ENCODE results near the gene ADK. TPM values are rescaled to one million over a fixed set of nuclear protein-coding genes. Genes with fewer than 3 reads are reported as not detected.

The ADK gene
- polyA plus RNA-seq, 2 donors, result 27.3 to 45.2 TPM

DNA sequence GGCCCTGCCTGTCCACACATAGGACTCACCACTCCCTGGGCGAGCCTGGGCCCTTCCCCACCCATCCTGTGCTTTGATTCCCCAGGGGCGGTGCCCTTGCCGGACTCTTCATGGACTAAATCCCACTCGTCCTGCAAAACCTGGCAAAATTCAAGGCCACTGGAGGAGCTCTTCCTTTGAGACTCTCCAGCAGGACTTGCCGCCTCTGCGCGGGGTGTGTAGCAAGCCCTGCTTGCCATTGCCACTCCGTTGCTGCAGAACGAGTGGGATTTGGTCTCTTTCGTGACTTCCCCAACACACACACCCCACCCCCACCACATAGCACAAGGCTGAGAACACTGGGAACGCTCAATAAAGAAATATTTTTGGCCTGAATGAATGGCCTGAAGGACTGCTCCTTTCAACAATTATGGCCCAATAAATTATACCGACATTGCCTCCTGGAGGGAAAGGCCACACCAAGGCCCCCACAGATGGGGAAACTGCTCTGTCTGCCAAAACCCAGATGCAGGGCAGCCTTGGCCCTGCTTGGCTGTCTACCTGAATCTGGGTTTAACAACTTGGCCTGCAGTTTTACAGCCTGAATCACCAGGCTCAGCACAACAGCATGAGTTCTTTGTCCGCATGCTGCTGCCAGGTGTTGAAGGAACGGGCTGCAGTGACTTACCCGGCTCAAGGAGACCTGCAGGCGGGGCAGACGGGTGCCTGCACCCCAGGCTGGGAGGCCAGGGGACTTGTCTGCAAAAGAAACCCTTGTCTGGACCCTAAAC is 602.6 kb downstream of the ADK start:
- 75 to 76% methylated on average over 17 of the region's 17 CpGs for WGBS, 2 donors
- H3K27ac ChIP-seq (ENCODE audit: low read depth in 2 of 2, low read length in 1 of 2), result no peak overlapping the region
- H3K36me3 ChIP-seq (ENCODE audit: control insufficient read depth in 2 of 2, insufficient read depth in 2 of 2, low read length in 1 of 2), result no peaks in the 10 kb centered on the region
- H3K4me1 ChIP-seq (ENCODE audit: control insufficient read depth in 2 of 2, insufficient read depth in 2 of 2, low read length in 1 of 2), result no peaks in the 10 kb centered on the region
- no peaks in the 10 kb centered on the region for H3K9me3 ChIP-seq (ENCODE audit: control insufficient read depth in 2 of 2, insufficient read depth in 1 of 2, low read depth in 1 of 2, low read length in 1 of 2)
- H3K27me3 ChIP-seq (ENCODE audit: control insufficient read depth in 1 of 2, insufficient read depth in 2 of 2, low read length in 2 of 2), result no peaks in the 10 kb centered on the region
- H3K4me3 ChIP-seq (ENCODE audit: low read depth in 1 of 2, low read length in 2 of 2), result no peak overlapping the region

GRCh38 chr10:74754381-74754821 is 603.4 kb downstream of the ADK start:
- Histone ChIP-seq H3K36me3 (ENCODE audit: control insufficient read depth in 2 of 2, insufficient read depth in 2 of 2, low read length in 1 of 2) (no peaks in the 10 kb centered on the region), H3K4me1 (ENCODE audit: control insufficient read depth in 2 of 2, insufficient read depth in 2 of 2, low read length in 1 of 2) (no peaks in the 10 kb centered on the region), H3K9me3 (ENCODE audit: control insufficient read depth in 2 of 2, insufficient read depth in 1 of 2, low read depth in 1 of 2, low read length in 1 of 2) (no peaks in the 10 kb centered on the region), H3K27me3 (ENCODE audit: control insufficient read depth in 1 of 2, insufficient read depth in 2 of 2, low read length in 2 of 2) (no peaks in the 10 kb centered on the region), H3K4me3 (ENCODE audit: low read depth in 1 of 2, low read length in 2 of 2) (no peak overlapping the region), H3K27ac (ENCODE audit: low read depth in 2 of 2, low read length in 1 of 2) (no peak overlapping the region)
- WGBS, 2 donors, result 83 to 93% methylated on average over 8 of the region's 8 CpGs

DNA sequence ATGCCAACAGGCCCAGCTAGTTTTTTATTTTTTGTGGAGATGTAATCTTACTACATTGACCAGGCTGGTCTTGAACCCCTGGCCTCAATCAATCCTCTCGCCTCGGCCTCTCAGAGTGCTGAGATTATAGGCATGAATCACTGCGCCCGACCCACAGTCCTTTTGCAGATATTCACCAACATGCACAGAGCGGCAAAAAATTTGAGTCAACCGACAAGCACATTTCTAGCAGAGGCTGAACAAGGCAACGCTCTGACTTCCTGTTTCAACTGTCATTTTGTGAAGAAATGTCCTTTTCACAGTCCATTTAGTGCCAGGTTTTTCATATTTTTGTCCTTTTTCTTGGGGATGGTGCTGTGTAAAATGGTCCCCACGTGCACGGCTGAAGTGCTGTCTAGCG is 604.3 kb downstream of the ADK start:
- Histone ChIP-seq H3K27me3 (ENCODE audit: control insufficient read depth in 1 of 2, insufficient read depth in 2 of 2, low read length in 2 of 2) (no peaks in the 10 kb centered on the region), H3K9me3 (ENCODE audit: control insufficient read depth in 2 of 2, insufficient read depth in 1 of 2, low read depth in 1 of 2, low read length in 1 of 2) (no peaks in the 10 kb centered on the region), H3K27ac (ENCODE audit: low read depth in 2 of 2, low read length in 1 of 2) (no peak overlapping the region), H3K36me3 (ENCODE audit: control insufficient read depth in 2 of 2, insufficient read depth in 2 of 2, low read length in 1 of 2) (no peaks in the 10 kb centered on the region), H3K4me1 (ENCODE audit: control insufficient read depth in 2 of 2, insufficient read depth in 2 of 2, low read length in 1 of 2) (no peaks in the 10 kb centered on the region), H3K4me3 (ENCODE audit: low read depth in 1 of 2, low read length in 2 of 2) (no peak overlapping the region)
- 93 to 95% methylated on average over 10 of the region's 10 CpGs for WGBS, 2 donors

Other genes starting within 250 kb of the ADK start
- 10 to 100 TPM in 1 of 2 donors, 1 to 10 TPM in 1; 7.0 to 13.7 TPM for gene PLAU, start 240.1 kb upstream of the ADK start, polyA plus RNA-seq
- gene VCL, start 153.1 kb upstream of the ADK start, polyA plus RNA-seq, result 10 to 100 TPM; 25.0 to 41.4 TPM
- 10 to 100 TPM in 1 of 2 donors, 1 to 10 TPM in 1; 7.1 to 13.4 TPM for gene AP3M1, start 393 bp upstream of the ADK start, polyA plus RNA-seq